Uterus (tissue), 2 donors: ENCODE data around the gene UFSP2.

Experiments
- POLR2A ChIP-seq, 2 donors: fragments of 450-650 bp; IDR thresholded peaks; one replicate each; pipeline ENCODE4 v1.6.1; 2016; ENCODE audit warnings: antibody characterized with exemption in 2 of 2, mild to moderate bottlenecking in 1 of 2, moderate library complexity in 1 of 2
- TF ChIP-seq, protein P1 (sequence below), 4 experiments: fragments of 200-600 bp in 2 of 4; fragments of 450-650 bp in 2 of 4; sonication (generic) in 2 of 4; IDR thresholded peaks; one replicate each; pipeline ENCODE4 v1.5.1; 2016 to 2019; ENCODE audit warnings: antibody characterized with exemption in 4 of 4, mild to moderate bottlenecking in 2 of 4, moderate library complexity in 1 of 4

DNA sequence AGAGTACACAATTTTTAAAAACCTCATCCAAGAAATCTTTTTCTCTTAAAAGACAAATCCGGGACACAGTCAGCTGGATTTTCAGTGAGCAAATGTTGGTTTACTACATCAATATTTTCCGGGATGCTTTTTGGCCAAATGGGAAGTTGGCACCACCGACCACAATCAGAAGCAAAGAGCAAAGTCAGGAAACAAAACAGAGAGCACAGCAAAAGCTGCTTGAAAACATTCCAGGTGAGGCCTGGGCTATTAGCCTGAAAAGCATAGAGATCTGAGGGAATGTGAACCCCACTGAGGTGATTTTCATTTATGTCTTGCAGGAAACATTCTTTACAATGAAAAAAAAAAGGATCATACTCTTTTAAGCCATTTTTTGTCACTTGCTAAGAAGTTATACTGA, 63.9 kb downstream of the UFSP2 start:
- TF ChIP-seq, protein P1, sequence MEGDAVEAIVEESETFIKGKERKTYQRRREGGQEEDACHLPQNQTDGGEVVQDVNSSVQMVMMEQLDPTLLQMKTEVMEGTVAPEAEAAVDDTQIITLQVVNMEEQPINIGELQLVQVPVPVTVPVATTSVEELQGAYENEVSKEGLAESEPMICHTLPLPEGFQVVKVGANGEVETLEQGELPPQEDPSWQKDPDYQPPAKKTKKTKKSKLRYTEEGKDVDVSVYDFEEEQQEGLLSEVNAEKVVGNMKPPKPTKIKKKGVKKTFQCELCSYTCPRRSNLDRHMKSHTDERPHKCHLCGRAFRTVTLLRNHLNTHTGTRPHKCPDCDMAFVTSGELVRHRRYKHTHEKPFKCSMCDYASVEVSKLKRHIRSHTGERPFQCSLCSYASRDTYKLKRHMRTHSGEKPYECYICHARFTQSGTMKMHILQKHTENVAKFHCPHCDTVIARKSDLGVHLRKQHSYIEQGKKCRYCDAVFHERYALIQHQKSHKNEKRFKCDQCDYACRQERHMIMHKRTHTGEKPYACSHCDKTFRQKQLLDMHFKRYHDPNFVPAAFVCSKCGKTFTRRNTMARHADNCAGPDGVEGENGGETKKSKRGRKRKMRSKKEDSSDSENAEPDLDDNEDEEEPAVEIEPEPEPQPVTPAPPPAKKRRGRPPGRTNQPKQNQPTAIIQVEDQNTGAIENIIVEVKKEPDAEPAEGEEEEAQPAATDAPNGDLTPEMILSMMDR (IDR thresholded peaks at IDR 0.05) = no peak
- TF ChIP-seq POLR2A (IDR thresholded peaks at IDR 0.05) = no peak
